ENCODE measurements around the gene ARHGEF2.
A peak's percentile ranks its signal among the peaks of the same experiment; 100 is the strongest.

ARHGEF2 gene

DNA sequence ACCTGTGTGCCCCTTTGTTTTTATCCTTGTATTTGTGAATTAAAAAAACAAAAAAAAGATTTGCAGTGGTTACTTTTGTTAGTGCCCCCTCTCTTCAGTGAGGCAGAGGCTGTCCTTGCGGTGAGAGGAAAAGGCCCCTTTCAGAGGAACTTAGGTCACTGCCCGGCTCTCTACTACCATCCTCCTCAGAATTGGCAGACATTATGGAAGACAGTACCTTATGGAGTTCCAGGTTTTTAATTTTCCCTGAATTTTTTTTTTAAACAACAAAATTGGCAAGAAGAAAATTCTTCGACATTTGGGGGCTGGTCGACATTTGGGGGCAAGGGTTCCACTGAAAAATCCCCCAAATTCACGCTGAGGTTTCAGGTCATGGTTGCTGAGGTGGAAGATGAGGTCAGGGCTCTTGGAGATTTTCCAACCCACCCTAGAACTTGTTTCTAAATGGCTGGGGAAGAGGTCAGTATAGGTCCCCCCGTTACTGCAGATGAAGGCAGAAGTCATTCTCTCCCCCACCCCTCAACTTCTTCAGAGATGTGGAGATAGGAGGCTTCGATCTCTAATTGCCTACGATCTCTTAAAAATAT is 31.6 kb downstream of the ARHGEF2 start:
- Mint-ChIP-seq H3K27ac (peak overlapping the region; percentile 90), H3K36me3 (peaks cover 87% of the 10 kb centered on the region), H3K4me1 (peaks cover 50% of the 10 kb centered on the region), H3K4me3 (peak overlapping the region; percentile 55), H3K9me3 (no peaks in the 10 kb centered on the region)
- ATAC-seq (peak; percentile 31), DNase-seq (ENCODE audit: low spot score in 2 of 2) (no peak)

- peak overlapping the region; percentile 17 for H3K4me3 Mint-ChIP-seq
- no peak for ATAC-seq
Observed at GRCh38 chr1:155944444-155944799, 33.9 kb downstream of the ARHGEF2 start.

GRCh38 chr1:155942578-155943141 is 35.7 kb downstream of the ARHGEF2 start:
- H3K27ac Mint-ChIP-seq = peak overlapping the region; percentile 79

More at GRCh38 chr1:155944444-155944799, 33.9 kb downstream of the ARHGEF2 start:
- peaks cover 74% of the 10 kb centered on the region for H3K36me3 Mint-ChIP-seq
- H3K27ac Mint-ChIP-seq = peak overlapping the region; percentile 90
- DNase-seq (ENCODE audit: low spot score in 2 of 2) = no peak
- peaks cover 64% of the 10 kb centered on the region for H3K4me1 Mint-ChIP-seq
- no peaks in the 10 kb centered on the region for H3K9me3 Mint-ChIP-seq

GRCh38 chr1:155941845-155942531 is 36.4 kb downstream of the ARHGEF2 start:
- Mint-ChIP-seq H3K9me3 (no peaks in the 10 kb centered on the region), H3K36me3 (peaks cover 49% of the 10 kb centered on the region), H3K4me3 (no peak overlapping the region), H3K27ac (peak overlapping the region; percentile 79), H3K4me1 (peaks cover 60% of the 10 kb centered on the region)
- no peak for DNase-seq (ENCODE audit: low spot score in 2 of 2)
- no peak for ATAC-seq

More at GRCh38 chr1:155942578-155943141, 35.7 kb downstream of the ARHGEF2 start:
- DNase-seq (ENCODE audit: low spot score in 2 of 2) (no peak), ATAC-seq (no peak)
- Mint-ChIP-seq H3K9me3 (no peaks in the 10 kb centered on the region), H3K4me1 (peaks cover 67% of the 10 kb centered on the region), H3K36me3 (peaks cover 56% of the 10 kb centered on the region), H3K4me3 (no peak overlapping the region)

DNA sequence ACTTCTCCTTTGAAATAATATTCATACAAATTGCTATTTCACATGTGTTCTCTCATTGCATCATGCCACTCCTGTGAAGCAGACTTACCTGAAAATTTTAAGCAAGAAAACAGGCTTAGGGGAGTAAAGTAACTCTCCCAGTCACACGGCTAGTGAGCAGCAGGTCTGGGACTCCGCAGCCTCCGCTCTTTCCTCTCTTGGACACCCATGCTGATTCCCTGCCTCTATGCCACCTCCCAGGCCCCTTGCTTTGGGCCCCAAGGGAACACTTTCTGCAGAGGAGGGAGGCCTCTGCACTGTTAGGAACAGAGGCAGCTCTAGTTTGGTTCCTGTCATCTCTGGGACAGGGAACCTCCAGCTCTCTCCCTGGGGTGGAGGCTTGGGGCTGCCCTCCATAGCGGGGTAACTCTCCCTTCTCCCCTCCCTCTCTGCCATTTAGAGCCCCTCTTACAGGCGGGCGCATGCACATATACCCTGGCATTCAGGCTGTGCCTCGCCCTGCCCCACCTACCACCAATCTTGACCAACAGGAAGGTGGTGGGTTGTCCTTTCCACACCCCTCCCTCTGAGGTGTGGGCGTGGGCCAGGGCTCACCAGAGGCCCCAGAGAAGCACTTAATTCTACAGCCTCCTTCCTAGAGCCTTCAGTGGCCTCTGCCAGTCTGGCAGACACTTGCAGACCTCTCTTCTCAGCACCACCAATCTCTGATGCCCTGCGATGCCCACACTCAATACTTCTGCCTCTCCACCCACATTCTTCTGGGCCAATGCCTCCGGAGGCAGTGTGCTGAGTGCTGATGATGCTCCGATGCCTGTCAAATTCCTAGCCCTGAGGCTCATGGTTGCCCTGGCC is 37.1 kb downstream of the ARHGEF2 start, which contains the start of gene RXFP4:
Gene RXFP4 (plus strand): TSS at position 646 of the 852 bp plus-strand sequence. CDS start 72 bp downstream, at position 718.
- Mint-ChIP-seq H3K4me3 (no peak within 1 kb of the TSS), H3K36me3 (peaks cover 42% of the 10 kb centered on the region), H3K9me3 (no peaks in the 10 kb centered on the region), H3K27ac (peak within 1 kb of the TSS; percentile 79), H3K4me1 (peaks cover 52% of the 10 kb centered on the region)
- DNase-seq (ENCODE audit: low spot score in 2 of 2) (peak in 1 of 2 donors; percentile 60), ATAC-seq (no peak)

- Mint-ChIP-seq H3K27ac (peak overlapping the region; percentile 79), H3K4me1 (peaks cover 46% of the 10 kb centered on the region), H3K36me3 (peaks cover 35% of the 10 kb centered on the region), H3K9me3 (no peaks in the 10 kb centered on the region), H3K4me3 (no peak overlapping the region)
- ATAC-seq = peak; percentile 35
- no peak for DNase-seq (ENCODE audit: low spot score in 2 of 2)
Observed at GRCh38 chr1:155940482-155940992, 37.8 kb downstream of the ARHGEF2 start.

DNA sequence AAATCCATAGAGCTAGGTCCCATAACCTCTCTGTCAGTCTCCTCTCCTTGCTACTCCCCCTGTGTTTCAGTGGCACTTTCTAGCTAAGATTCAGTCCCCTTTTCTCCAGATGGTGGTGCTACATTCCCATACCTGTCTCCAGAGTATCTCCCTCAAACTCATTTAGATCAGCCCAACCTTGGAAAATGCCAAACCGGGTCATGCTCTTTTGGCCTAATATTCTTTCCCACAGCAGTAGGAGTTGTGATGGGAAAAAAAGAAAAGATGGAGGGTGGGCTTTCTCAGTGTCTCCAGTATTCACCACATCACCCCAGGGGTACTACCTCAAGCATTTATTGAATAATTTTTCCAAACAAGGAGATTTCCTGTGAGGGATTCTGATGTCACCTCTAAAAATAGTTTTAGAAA is 40.1 kb downstream of the ARHGEF2 start:
- Mint-ChIP-seq H3K4me3 (no peak overlapping the region), H3K27ac (no peak overlapping the region), H3K9me3 (no peaks in the 10 kb centered on the region), H3K36me3 (peaks cover 25% of the 10 kb centered on the region), H3K4me1 (peaks cover 35% of the 10 kb centered on the region)
- peak in 1 of 2 donors; percentile 60 for DNase-seq (ENCODE audit: low spot score in 2 of 2)
- ATAC-seq = no peak

- H3K4me1 Mint-ChIP-seq = peaks cover 23% of the 10 kb centered on the region
- H3K9me3 Mint-ChIP-seq = no peaks in the 10 kb centered on the region
- H3K27ac Mint-ChIP-seq = no peak overlapping the region
- no peaks in the 10 kb centered on the region for H3K36me3 Mint-ChIP-seq
- ATAC-seq = no peak
- no peak overlapping the region for H3K4me3 Mint-ChIP-seq
- DNase-seq (ENCODE audit: low spot score in 2 of 2) = peak in 1 of 2 donors; percentile 55
Observed at GRCh38 chr1:155934936-155935590, 43.3 kb downstream of the ARHGEF2 start.

- peak; percentile 74 to 93 for DNase-seq (ENCODE audit: low spot score in 2 of 2)
- Mint-ChIP-seq H3K9me3 (no peaks in the 10 kb centered on the region), H3K4me3 (no peak within 1 kb of the TSS), H3K4me1 (peaks cover 26% of the 10 kb centered on the region), H3K27ac (no peak within 1 kb of the TSS), H3K36me3 (no peaks in the 10 kb centered on the region)
- ATAC-seq = peak; percentile 98
Observed at GRCh38 chr1:155934097-155934935, 44.0 kb downstream of the ARHGEF2 start, which contains the start of gene KHDC4. Gene KHDC4, minus strand, starts transcription at chr1:155934413. Its CDS starts 40 bp downstream, at chr1:155934373.

DNA sequence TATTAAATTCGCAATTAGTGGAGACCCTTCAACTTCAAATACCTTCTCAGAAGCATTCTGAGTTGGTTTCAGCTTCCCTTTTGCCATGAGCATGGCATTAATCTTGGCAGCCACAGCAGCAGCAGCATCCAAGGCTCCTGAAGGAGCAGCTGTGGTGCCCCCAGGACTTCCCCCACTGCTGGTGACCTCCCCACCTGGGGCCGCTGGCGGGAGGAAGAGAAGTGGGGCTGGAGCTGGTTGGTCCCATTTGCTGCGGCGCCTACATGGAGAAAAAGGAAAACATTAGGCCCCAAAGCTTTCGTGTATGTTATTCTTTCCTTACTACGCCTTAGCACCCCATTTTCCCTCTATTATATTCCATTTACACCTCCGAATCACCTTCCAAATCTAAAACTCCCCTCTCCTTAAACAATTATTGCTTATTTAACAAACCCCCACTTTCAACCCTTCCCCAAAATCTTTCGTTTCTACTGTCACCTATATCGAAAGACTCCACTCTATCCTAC is 44.7 kb downstream of the ARHGEF2 start:
- no peak overlapping the region for H3K27ac Mint-ChIP-seq
- peaks cover 30% of the 10 kb centered on the region for H3K4me1 Mint-ChIP-seq
- ATAC-seq (no peak), DNase-seq (ENCODE audit: low spot score in 2 of 2) (no peak)
- no peaks in the 10 kb centered on the region for H3K36me3 Mint-ChIP-seq
- no peaks in the 10 kb centered on the region for H3K9me3 Mint-ChIP-seq
- no peak overlapping the region for H3K4me3 Mint-ChIP-seq

DNA sequence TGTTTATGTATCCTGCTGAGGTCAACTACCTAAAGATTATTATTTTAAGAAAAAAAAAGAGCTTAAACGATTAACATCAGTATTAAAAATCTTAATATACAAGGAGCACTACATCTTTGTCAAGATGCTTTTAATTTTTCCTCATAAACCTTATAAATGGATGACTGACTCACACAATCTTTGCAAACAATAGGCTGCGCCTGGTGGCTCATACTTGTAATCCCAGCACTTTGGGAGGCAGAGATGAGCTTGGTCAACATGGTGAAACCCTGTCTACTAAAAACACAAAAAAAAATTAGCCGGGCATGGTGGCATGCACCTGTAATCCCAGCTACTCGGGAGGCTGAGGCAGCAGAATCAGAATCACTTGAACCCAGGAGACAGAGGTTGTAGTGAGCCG is 45.9 kb downstream of the ARHGEF2 start:
- no peak for ATAC-seq
- H3K36me3 Mint-ChIP-seq = no peaks in the 10 kb centered on the region
- peaks cover 23% of the 10 kb centered on the region for H3K4me1 Mint-ChIP-seq
- no peaks in the 10 kb centered on the region for H3K9me3 Mint-ChIP-seq
- no peak overlapping the region for H3K4me3 Mint-ChIP-seq
- no peak overlapping the region for H3K27ac Mint-ChIP-seq
- DNase-seq (ENCODE audit: low spot score in 2 of 2) = no peak

DNA sequence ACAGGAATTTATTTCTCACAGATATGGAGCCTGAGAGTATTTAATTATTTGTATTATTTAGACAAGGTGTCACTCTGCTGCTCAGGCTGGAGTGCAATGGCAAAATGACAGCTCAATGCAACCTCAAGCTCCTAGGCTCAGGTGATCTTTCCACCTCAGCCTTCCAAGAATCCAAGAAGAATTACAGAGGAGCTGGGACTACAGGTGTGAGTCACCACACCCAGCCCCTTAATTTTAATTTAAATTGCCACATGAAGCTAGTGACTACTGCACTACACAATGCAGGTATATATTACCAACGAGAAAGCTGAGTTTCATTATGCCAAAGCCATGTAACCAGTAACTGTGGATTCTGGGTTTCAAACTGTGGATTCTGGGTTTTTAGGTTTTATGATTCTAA is 46.3 kb downstream of the ARHGEF2 start:
- Mint-ChIP-seq H3K9me3 (no peaks in the 10 kb centered on the region), H3K27ac (no peak overlapping the region), H3K4me1 (peaks cover 23% of the 10 kb centered on the region), H3K4me3 (no peak overlapping the region), H3K36me3 (no peaks in the 10 kb centered on the region)
- ATAC-seq = no peak
- no peak for DNase-seq (ENCODE audit: low spot score in 2 of 2)

DNA sequence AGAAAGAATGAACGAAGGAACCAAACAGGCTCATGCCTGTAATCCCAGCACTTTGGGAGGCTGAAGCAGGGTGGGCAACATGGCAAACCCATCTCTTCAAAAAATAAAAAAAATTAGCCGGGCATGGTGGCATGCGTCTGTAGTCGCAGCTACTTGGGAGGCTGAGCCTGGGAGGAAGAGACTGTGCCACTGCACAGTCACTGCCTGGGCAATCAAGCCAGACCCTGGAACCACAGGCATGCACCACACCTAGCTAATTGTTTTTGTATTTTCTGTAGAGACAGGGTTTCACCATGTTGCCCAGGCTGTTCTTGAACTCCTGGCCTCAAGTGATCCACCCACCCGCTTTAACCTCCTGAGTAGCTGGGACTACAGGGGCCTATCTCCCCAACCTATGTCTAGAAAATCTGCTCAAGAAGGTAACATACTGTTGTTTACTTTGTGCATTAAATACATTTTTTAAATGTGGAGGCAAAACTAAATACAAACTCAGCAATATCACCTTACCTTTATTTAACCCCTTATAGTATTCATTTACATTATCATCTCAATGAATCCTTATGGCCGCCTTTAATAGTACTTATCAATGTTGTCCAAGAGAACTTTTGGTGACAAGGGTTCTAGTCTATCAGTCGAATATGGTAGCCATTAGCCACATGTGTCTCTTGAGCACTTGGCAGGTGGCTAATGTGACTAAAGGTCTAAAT is 46.9 kb downstream of the ARHGEF2 start:
- Mint-ChIP-seq H3K36me3 (no peaks in the 10 kb centered on the region), H3K4me3 (no peak overlapping the region), H3K27ac (peak overlapping the region; percentile 79), H3K9me3 (no peaks in the 10 kb centered on the region), H3K4me1 (peaks cover 23% of the 10 kb centered on the region)
- ATAC-seq (no peak), DNase-seq (ENCODE audit: low spot score in 2 of 2) (no peak)

Data from stimulated activated effector memory CD8-positive, alpha-beta T cell treated with anti-CD3 and anti-CD28 coated beads, Interleukin-12 subunit alpha, Interleukin-12 subunit beta, amount 100 ng/mL, for 72 hours (primary cell).